B cell (primary cell): ENCODE results near the gene SLC35E2B. TPM values are rescaled to one million over a fixed set of nuclear protein-coding genes. Genes with fewer than 3 reads are reported as not detected.
"Not testable (repeated sequence)": the region's sequence is repeated elsewhere in the genome, so short reads cannot be mapped to it uniquely, and the experiment has no call there.

Source experiments
- ATAC-seq: fragments of 200-7000 bp; cut with Tn5 transposase; one replicate; pipeline ENCODE4 v1.10.0; 2021; ENCODE audit warnings: low read depth, mild to moderate bottlenecking, moderate number of reproducible peaks, moderate library complexity
- CTCF ChIA-PET: fragments of 350-600 bp; sonication (Branson Sonifier 250); formaldehyde crosslinking; loops from one replicate; lab custom pipeline; 2021; ENCODE audit warnings: antibody characterized with exemption, inconsistent platforms; lab: Charles Lee
- POLR2A ChIA-PET: fragments of 350-600 bp; sonication (Branson Sonifier 250); formaldehyde crosslinking; loops from one replicate; lab custom pipeline; 2021; ENCODE audit warnings: antibody characterized with exemption; lab: Charles Lee
- DNase-seq: peaks from one replicate; pipeline ENCODE4 v3.0.0; 2013
- H2AFZ ChIP-seq: 2 replicates; pipeline ENCODE4 v1.6.1; 2012; ENCODE audit warnings: mild to moderate bottlenecking, low read depth, low read length; ENCODE audit not compliant: insufficient read depth, poor library complexity, severe bottlenecking
- H3K27ac ChIP-seq, 2 donors: 1 replicate in 1 of 2; 2 replicates in 1 of 2; pipeline ENCODE4 v1.5.1; 2012 to 2013; ENCODE audit warnings: low read length in 2 of 2, mild to moderate bottlenecking in 2 of 2, moderate library complexity in 1 of 2
- H3K27me3 ChIP-seq, 4 experiments: fragments of 200-600 bp in 1 of 4; sonication (generic) in 1 of 4; replicated peaks in 1 of 4; 1 replicate in 2 of 4; 2 replicates in 2 of 4; pipeline versions ENCODE4 v1.6.1 to v1.7.0; 2013 to 2016; ENCODE audit warnings: low read length in 3 of 4, mild to moderate bottlenecking in 2 of 4, mixed read lengths in 1 of 4, moderate library complexity in 1 of 4; ENCODE audit not compliant: insufficient read depth in 4 of 4, control insufficient read depth in 3 of 4; ENCODE audit errors: control extremely low read depth in 1 of 4
- H3K36me3 ChIP-seq, 2 experiments: replicated peaks in 1 of 2; 1 replicate in 1 of 2; 2 replicates in 1 of 2; pipeline versions ENCODE4 v1.6.1 to v1.7.1; 2013; ENCODE audit warnings: low read length in 1 of 2; ENCODE audit not compliant: insufficient read depth in 2 of 2, control insufficient read depth in 1 of 2; ENCODE audit errors: control extremely low read depth in 1 of 2, extremely low read depth in 1 of 2
- H3K4me1 ChIP-seq, 2 donors: fragments of 200-600 bp in 1 of 2; sonication (generic) in 1 of 2; 1 replicate in 1 of 2; 2 replicates in 1 of 2; pipeline versions ENCODE4 v1.5.1 to v1.6.1; 2013 to 2017; ENCODE audit warnings: low read length in 2 of 2; ENCODE audit not compliant: control insufficient read depth in 2 of 2, insufficient read depth in 2 of 2
- H3K4me2 ChIP-seq: replicated peaks from 2 replicates; pipeline ENCODE3; 2012; ENCODE audit warnings: mild to moderate bottlenecking, low read depth, low read length; ENCODE audit not compliant: poor library complexity, severe bottlenecking
- H3K4me3 ChIP-seq, 5 experiments: fragments of 200-600 bp in 1 of 5; sonication (generic) in 1 of 5; 1 replicate in 3 of 5; 2 replicates in 2 of 5; pipeline versions ENCODE4 v1.5.1 to v1.7.0; 2011 to 2016; ENCODE audit warnings: low read length in 4 of 5, mild to moderate bottlenecking in 4 of 5, low read depth in 2 of 5, control low read depth in 1 of 5, moderate library complexity in 1 of 5; ENCODE audit not compliant: insufficient read depth in 1 of 5; ENCODE audit errors: control extremely low read depth in 1 of 5, extremely low read depth in 1 of 5
- H3K79me2 ChIP-seq: fragments of 200-600 bp; sonication (generic); one replicate; pipeline ENCODE4 v1.6.0; 2016; ENCODE audit warnings: low read length; ENCODE audit not compliant: control insufficient read depth, insufficient read depth
- H3K9ac ChIP-seq: fragments of 200-600 bp; sonication (generic); 2 replicates; pipeline ENCODE4 v1.6.1; 2017; ENCODE audit warnings: mild to moderate bottlenecking, low read length, moderate library complexity
- H3K9me3 ChIP-seq, 3 donors: one replicate each; pipeline versions ENCODE4 v1.6.1 to v1.7.1; 2013; ENCODE audit warnings: low read length in 2 of 3; ENCODE audit not compliant: control insufficient read depth in 2 of 3, insufficient read depth in 1 of 3; ENCODE audit errors: control extremely low read depth in 1 of 3
- H4K20me1 ChIP-seq: 2 replicates; pipeline ENCODE4 v1.6.0; 2012; ENCODE audit warnings: mild to moderate bottlenecking, low read length; ENCODE audit not compliant: insufficient read depth, control insufficient read depth, poor library complexity, severe bottlenecking
- H3K27ac Mint-ChIP-seq: one replicate; pipeline ENCODE4 v1.8.0; 2021; ENCODE audit warnings: mixed read lengths
- H3K27me3 Mint-ChIP-seq: one replicate; pipeline ENCODE4 v1.8.0; 2021; ENCODE audit warnings: mixed read lengths
- H3K4me1 Mint-ChIP-seq: one replicate; pipeline ENCODE4 v1.8.0; 2021; ENCODE audit warnings: mixed read lengths
- H3K4me3 Mint-ChIP-seq: one replicate; pipeline ENCODE4 v1.8.0; 2021; ENCODE audit warnings: mixed read lengths
- H3K9me3 Mint-ChIP-seq: one replicate; pipeline ENCODE4 v1.8.0; 2022; ENCODE audit warnings: mixed read lengths; ENCODE audit not compliant: insufficient read depth
- WGBS: methylation state at CpG from one replicate; pipeline ENCODE4 v1.1.5; 2013; ENCODE audit warnings: missing lambda C conversion rate; ENCODE audit not compliant: insufficient coverage; 5-methylcytosine and 5-hydroxymethylcytosine counted together
- intact Hi-C: fragments of 100-400 bp; cut with micrococcal nuclease; formaldehyde crosslinking; loops from one replicate; pipeline ENCODE4 v1.10.0; 2022
- polyA plus RNA-seq: library from polyadenylated mRNA; depleted of rRNA; stranded (reverse); fragments of >200 nt; gene quantifications from 2 replicates; pipeline ENCODE4 v1.2.3, GENCODE V29; 2012
- total RNA-seq, 2 donors: library from RNA; stranded (reverse); fragments of 120-200 nt in 1 of 2; gene quantifications; 1 replicate in 1 of 2; 2 replicates in 1 of 2; pipeline versions ENCODE4 v1.2.3 to v1.2.4, GENCODE V29; 2013 to 2022

The SLC35E2B gene
- total and polyA plus RNA-seq, 2 donors (not counting 1 experiment from before 2014, with no cell fraction given): 64.4 to 107 TPM

DNA sequence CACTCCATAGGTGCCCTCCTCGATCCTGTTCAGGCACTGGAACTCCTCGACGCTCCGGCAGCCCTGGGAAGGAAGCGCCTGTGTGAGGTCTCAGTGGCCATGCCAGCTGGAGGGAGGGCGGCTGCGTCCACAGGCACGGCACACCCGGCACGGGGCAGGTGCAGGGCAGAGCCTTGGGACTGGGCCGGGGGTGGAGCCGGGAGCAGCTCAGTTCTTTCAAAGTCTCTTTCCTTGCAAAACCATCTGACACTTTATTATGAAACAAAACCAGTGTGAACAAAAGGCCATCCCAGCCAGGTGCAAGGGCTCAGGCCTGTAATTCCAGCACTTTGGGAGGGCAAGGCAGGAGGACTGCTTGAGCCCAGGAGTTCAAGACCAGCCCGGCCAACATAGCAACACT, 54.1 kb downstream of the SLC35E2B start:
- DNase-seq, H2AFZ ChIP-seq, H3K4me1 ChIP-seq, intact Hi-C loops, ATAC-seq, H3K27ac ChIP-seq, H3K9ac ChIP-seq, H3K9me3 Mint-ChIP-seq, H3K4me3 Mint-ChIP-seq, POLR2A ChIA-PET, H3K4me2 ChIP-seq, H3K4me1 Mint-ChIP-seq, H3K36me3 ChIP-seq, H3K27me3 Mint-ChIP-seq, H3K9me3 ChIP-seq, CTCF ChIA-PET, H3K27ac Mint-ChIP-seq, H4K20me1 ChIP-seq, H3K27me3 ChIP-seq, H3K79me2 ChIP-seq, H3K4me3 ChIP-seq: not testable (repeated sequence)
- WGBS: no CpG with 5 or more reads among the region's 13 CpGs

- H4K20me1 ChIP-seq, H3K4me3 ChIP-seq, intact Hi-C loops, H2AFZ ChIP-seq, H3K27ac Mint-ChIP-seq, H3K9me3 ChIP-seq, H3K27me3 Mint-ChIP-seq, H3K4me2 ChIP-seq, H3K4me1 Mint-ChIP-seq, H3K4me1 ChIP-seq, H3K27ac ChIP-seq, CTCF ChIA-PET, DNase-seq, H3K4me3 Mint-ChIP-seq, H3K9me3 Mint-ChIP-seq, ATAC-seq, H3K9ac ChIP-seq, H3K27me3 ChIP-seq, H3K79me2 ChIP-seq, POLR2A ChIA-PET, H3K36me3 ChIP-seq: not testable (repeated sequence)
- 100% methylated on average over 4 of the region's 14 CpGs for WGBS
These were observed 55.1 kb downstream of the SLC35E2B start for GRCh38 chr1:1637479-1637875.

DNA sequence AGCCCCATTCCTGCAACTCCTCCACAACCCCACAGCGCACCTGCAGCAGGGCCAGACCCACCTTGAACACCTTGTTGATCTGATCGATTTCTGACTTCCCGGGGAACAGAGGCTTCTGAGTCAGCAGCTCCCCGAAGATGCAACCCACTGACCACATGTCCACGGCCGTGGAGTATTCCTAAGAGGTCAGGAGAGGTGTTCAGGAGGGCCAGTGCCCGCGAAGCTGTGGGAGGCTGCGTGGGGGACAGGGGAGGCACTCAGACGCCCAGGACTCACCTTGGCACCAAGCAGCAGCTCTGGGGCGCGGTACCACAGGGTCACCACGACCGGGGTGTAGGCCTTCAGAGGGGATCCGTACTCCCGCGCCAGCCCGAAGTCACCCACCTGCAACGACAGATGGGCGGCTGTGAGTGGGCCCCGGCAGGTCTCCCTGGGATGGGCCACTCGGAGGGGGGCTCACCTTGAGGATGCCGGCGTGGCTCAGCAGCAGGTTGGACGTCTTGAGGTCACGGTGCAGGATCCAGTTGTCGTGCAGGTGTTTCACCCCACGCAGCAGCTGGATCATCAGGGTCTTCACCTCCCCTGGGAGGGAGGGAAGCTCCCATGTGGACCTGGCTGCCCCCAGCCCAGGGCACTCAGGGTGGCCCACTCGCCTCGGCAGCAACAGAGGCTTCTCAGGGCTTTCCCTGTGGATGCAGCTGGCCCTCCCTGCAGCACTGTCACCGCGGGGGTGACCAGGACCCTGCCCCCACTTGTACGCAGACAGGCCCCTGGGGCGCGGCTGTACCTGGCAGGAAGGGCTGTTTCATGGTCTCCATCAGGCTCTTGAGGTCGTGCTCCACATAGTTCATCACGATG, 55.7 kb downstream of the SLC35E2B start:
- H3K9me3 Mint-ChIP-seq, intact Hi-C loops, DNase-seq, H4K20me1 ChIP-seq, H3K4me1 Mint-ChIP-seq, H3K27me3 Mint-ChIP-seq, POLR2A ChIA-PET, CTCF ChIA-PET, H3K9me3 ChIP-seq, H3K36me3 ChIP-seq, H2AFZ ChIP-seq, ATAC-seq, H3K4me3 ChIP-seq, H3K4me2 ChIP-seq, H3K27me3 ChIP-seq, H3K27ac Mint-ChIP-seq, H3K4me3 Mint-ChIP-seq, H3K79me2 ChIP-seq, H3K9ac ChIP-seq, H3K27ac ChIP-seq, H3K4me1 ChIP-seq: not testable (repeated sequence)
- WGBS: 95% methylated on average over 35 of the region's 37 CpGs

DNA sequence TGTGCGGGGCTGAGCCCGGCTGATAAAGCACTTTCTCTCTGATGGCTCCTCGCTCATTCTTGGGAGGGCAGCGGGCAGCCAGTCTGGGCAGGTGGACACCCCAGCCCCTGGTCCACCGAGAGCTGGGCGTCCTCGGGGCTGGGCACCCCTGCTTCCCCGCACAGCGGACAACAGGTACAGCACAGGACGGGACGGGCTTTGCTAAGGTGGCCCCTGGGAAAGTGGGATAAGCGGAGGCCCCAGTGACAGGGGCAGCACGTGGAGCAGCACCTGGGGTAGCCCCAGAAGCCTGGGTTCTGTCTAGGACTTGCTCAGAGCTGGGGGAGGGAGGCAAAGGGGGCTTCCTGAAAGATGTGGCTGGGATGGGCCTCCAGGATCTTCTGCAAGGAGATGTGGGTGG, 58.0 kb downstream of the SLC35E2B start:
- H3K27ac ChIP-seq, H3K27ac Mint-ChIP-seq, H3K27me3 Mint-ChIP-seq, CTCF ChIA-PET, H3K4me3 ChIP-seq, H3K9me3 Mint-ChIP-seq, H2AFZ ChIP-seq, intact Hi-C loops, ATAC-seq, H3K9me3 ChIP-seq, POLR2A ChIA-PET, H3K9ac ChIP-seq, H3K4me3 Mint-ChIP-seq, H4K20me1 ChIP-seq, H3K79me2 ChIP-seq, H3K4me1 Mint-ChIP-seq, H3K36me3 ChIP-seq, DNase-seq, H3K4me2 ChIP-seq: not testable (repeated sequence)
- peaks cover 0 to 13% (median 4%) of the 10 kb centered on the region in 4 experiments for H3K27me3 ChIP-seq
- peaks cover 13 to 15% of the 10 kb centered on the region in 2 donors for H3K4me1 ChIP-seq
- 98% methylated on average over 7 of the region's 13 CpGs for WGBS
